ENCODE measurements around the gene CIB2. TPM values are rescaled to one million over a fixed set of nuclear protein-coding genes. Genes with fewer than 3 reads are reported as not detected.

The CIB2 gene
- total and polyA plus RNA-seq, 2 experiments from 2014 or later, result 59.5 to 64.4 TPM

DNA sequence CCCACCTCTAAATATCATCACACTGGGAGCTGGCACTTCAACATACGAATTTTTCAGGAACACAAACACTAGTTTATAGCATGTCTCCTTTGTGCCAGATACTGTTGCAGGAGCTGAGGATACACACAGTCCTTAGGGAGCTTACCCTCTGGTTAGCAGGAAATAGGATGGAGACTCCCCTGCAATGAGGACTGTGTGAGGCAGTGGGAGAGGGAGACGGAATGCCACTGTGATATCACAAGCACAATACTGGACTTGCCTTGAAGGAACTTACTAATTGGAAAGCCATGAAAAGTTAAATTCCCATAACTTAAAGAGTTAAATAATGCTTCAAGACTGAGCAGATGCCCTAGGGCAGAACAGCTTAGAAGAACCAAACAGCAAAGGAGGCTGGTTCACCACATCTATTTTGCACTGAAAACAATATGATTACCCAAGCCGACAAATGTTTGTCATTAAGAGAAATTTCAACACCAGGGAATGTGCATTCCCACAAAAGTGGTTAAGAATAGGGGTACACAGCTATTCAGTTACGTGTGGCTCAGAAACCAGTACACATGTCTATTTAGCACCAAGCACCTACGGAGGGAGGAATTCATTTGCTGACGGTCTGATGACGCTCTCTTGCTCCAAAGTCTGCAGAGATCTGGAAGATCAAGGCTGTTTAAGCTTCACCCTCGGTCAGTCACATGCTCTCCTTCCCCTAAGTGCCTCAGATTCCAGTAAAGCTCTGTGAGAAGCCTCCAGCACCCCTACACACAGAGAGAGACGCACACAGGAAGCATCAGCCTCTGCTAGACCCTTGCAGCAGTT lies 59.0 kb downstream of the CIB2 start (continued):
- TF ChIP-seq, protein P1, sequence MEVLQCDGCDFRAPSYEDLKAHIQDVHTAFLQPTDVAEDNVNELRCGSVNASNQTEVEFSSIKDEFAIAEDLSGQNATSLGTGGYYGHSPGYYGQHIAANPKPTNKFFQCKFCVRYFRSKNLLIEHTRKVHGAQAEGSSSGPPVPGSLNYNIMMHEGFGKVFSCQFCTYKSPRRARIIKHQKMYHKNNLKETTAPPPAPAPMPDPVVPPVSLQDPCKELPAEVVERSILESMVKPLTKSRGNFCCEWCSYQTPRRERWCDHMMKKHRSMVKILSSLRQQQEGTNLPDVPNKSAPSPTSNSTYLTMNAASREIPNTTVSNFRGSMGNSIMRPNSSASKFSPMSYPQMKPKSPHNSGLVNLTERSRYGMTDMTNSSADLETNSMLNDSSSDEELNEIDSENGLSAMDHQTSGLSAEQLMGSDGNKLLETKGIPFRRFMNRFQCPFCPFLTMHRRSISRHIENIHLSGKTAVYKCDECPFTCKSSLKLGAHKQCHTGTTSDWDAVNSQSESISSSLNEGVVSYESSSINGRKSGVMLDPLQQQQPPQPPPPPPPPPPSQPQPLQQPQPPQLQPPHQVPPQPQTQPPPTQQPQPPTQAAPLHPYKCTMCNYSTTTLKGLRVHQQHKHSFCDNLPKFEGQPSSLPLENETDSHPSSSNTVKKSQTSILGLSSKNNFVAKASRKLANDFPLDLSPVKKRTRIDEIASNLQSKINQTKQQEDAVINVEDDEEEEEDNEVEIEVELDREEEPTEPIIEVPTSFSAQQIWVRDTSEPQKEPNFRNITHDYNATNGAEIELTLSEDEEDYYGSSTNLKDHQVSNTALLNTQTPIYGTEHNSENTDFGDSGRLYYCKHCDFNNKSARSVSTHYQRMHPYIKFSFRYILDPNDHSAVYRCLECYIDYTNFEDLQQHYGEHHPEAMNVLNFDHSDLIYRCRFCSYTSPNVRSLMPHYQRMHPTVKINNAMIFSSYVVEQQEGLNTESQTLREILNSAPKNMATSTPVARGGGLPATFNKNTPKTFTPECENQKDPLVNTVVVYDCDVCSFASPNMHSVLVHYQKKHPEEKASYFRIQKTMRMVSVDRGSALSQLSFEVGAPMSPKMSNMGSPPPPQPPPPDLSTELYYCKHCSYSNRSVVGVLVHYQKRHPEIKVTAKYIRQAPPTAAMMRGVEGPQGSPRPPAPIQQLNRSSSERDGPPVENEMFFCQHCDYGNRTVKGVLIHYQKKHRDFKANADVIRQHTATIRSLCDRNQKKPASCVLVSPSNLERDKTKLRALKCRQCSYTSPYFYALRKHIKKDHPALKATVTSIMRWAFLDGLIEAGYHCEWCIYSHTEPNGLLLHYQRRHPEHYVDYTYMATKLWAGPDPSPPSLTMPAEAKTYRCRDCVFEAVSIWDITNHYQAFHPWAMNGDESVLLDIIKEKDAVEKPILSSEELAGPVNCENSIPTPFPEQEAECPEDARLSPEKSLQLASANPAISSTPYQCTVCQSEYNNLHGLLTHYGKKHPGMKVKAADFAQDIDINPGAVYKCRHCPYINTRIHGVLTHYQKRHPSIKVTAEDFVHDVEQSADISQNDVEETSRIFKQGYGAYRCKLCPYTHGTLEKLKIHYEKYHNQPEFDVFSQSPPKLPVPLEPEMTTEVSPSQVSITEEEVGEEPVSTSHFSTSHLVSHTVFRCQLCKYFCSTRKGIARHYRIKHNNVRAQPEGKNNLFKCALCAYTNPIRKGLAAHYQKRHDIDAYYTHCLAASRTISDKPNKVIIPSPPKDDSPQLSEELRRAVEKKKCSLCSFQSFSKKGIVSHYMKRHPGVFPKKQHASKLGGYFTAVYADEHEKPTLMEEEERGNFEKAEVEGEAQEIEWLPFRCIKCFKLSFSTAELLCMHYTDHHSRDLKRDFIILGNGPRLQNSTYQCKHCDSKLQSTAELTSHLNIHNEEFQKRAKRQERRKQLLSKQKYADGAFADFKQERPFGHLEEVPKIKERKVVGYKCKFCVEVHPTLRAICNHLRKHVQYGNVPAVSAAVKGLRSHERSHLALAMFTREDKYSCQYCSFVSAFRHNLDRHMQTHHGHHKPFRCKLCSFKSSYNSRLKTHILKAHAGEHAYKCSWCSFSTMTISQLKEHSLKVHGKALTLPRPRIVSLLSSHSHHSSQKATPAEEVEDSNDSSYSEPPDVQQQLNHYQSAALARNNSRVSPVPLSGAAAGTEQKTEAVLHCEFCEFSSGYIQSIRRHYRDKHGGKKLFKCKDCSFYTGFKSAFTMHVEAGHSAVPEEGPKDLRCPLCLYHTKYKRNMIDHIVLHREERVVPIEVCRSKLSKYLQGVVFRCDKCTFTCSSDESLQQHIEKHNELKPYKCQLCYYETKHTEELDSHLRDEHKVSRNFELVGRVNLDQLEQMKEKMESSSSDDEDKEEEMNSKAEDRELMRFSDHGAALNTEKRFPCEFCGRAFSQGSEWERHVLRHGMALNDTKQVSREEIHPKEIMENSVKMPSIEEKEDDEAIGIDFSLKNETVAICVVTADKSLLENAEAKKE (CRISPR knock-in tag; IDR thresholded peaks at IDR 0.05), result no peak
- TF ChIP-seq, protein P2, sequence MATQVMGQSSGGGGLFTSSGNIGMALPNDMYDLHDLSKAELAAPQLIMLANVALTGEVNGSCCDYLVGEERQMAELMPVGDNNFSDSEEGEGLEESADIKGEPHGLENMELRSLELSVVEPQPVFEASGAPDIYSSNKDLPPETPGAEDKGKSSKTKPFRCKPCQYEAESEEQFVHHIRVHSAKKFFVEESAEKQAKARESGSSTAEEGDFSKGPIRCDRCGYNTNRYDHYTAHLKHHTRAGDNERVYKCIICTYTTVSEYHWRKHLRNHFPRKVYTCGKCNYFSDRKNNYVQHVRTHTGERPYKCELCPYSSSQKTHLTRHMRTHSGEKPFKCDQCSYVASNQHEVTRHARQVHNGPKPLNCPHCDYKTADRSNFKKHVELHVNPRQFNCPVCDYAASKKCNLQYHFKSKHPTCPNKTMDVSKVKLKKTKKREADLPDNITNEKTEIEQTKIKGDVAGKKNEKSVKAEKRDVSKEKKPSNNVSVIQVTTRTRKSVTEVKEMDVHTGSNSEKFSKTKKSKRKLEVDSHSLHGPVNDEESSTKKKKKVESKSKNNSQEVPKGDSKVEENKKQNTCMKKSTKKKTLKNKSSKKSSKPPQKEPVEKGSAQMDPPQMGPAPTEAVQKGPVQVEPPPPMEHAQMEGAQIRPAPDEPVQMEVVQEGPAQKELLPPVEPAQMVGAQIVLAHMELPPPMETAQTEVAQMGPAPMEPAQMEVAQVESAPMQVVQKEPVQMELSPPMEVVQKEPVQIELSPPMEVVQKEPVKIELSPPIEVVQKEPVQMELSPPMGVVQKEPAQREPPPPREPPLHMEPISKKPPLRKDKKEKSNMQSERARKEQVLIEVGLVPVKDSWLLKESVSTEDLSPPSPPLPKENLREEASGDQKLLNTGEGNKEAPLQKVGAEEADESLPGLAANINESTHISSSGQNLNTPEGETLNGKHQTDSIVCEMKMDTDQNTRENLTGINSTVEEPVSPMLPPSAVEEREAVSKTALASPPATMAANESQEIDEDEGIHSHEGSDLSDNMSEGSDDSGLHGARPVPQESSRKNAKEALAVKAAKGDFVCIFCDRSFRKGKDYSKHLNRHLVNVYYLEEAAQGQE (IDR thresholded peaks at IDR 0.05; ENCODE audit: unreplicated experiment), result no peak
- no peak for TF ChIP-seq ZNF114 (CRISPR knock-in tag; IDR thresholded peaks at IDR 0.05)
- TF ChIP-seq ZNF331 (CRISPR knock-in tag; IDR thresholded peaks at IDR 0.05; ENCODE audit: low read depth), result no peak

All from GM23338 (cell line).